Activated T-cell treated with anti-CD3 and anti-CD28 coated beads, Interleukin-2, amount 50 U/mL, for 1 hour (primary cell): ENCODE measurements around the gene ARL6IP5.
A peak's percentile ranks its signal among the peaks of the same experiment; 100 is the strongest.

ENCODE experiments used
- DNase-seq: peaks from one replicate; pipeline ENCODE4 v3.0.0-alpha.2; 2020

ARL6IP5 gene

GRCh38 chr3:69084326-69085167 is at the start of gene ARL6IP5:
TSS of gene ARL6IP5 (plus strand) at chr3:69084937. CDS start at chr3:69085048, 111 bp downstream.
- peak; percentile 87 for DNase-seq

GRCh38 chr3:69044608-69045007 is 40.1 kb upstream of the ARL6IP5 start:
- no peak for DNase-seq

GRCh38 chr3:69048990-69049389 is 35.7 kb upstream of the ARL6IP5 start:
- DNase-seq: no peak

GRCh38 chr3:69051756-69052471 is 32.8 kb upstream of the ARL6IP5 start, which contains the start of gene TMF1:
TSS of gene TMF1 (minus strand) at chr3:69052333. CDS start at chr3:69052086, 247 bp downstream.
- peak; percentile 94 for DNase-seq

- DNase-seq: no peak
Measured at GRCh38 chr3:69052472-69052898, 32.3 kb upstream of the ARL6IP5 start.

- no peak for DNase-seq
Measured at GRCh38 chr3:69058180-69058946, 26.4 kb upstream of the ARL6IP5 start.

- DNase-seq: no peak
Measured at GRCh38 chr3:69058947-69059224, 25.9 kb upstream of the ARL6IP5 start.

- DNase-seq: no peak
Measured at GRCh38 chr3:69059688-69060087, 25.0 kb upstream of the ARL6IP5 start.

GRCh38 chr3:69063636-69064035 is 21.1 kb upstream of the ARL6IP5 start:
- no peak for DNase-seq

GRCh38 chr3:69065318-69065964 is 19.3 kb upstream of the ARL6IP5 start:
- DNase-seq: no peak

GRCh38 chr3:69066121-69066520 is 18.6 kb upstream of the ARL6IP5 start:
- no peak for DNase-seq

- DNase-seq: no peak
Measured at GRCh38 chr3:69072928-69073327, 11.8 kb upstream of the ARL6IP5 start.

- no peak for DNase-seq
Measured at GRCh38 chr3:69079269-69080159, 5.2 kb upstream of the ARL6IP5 start.

- DNase-seq: peak; percentile 88
Measured at GRCh38 chr3:69080233-69080920, 4.4 kb upstream of the ARL6IP5 start, which contains the start of gene UBA3. TSS of gene UBA3 (minus strand) at chr3:69080365. CDS start at chr3:69080353, 12 bp downstream.

- DNase-seq: no peak
Measured at GRCh38 chr3:69081583-69082262, 3.0 kb upstream of the ARL6IP5 start.

GRCh38 chr3:69082361-69082760 is 2.4 kb upstream of the ARL6IP5 start:
- no peak for DNase-seq

GRCh38 chr3:69082805-69083204 is 1.9 kb upstream of the ARL6IP5 start:
- peak; percentile 50 for DNase-seq

- no peak for DNase-seq
Measured at GRCh38 chr3:69085168-69085832, 563 bp downstream of the ARL6IP5 start.

GRCh38 chr3:69085833-69086722 is 1.3 kb downstream of the ARL6IP5 start:
- DNase-seq: peak; percentile 72
